Measurements from ENCODE around the gene TOGARAM2. TPM values are rescaled to one million over a fixed set of nuclear protein-coding genes. Genes with fewer than 3 reads are reported as not detected.

Gene TOGARAM2
- polyA plus RNA-seq (2014; cell fraction: cytosol; rRNA removed), result 0.02 and 0.03 TPM in 2 replicates
- 0.94 TPM in 1 of 2 replicates, not detected in the other for polyA plus RNA-seq (2014; cell fraction: nucleus; rRNA removed)

- DNase-seq (ENCODE audit: low spot score), result no peak
Observed at GRCh38 chr2:28981016-28981441, at the start of gene TOGARAM2. Gene TOGARAM2 (plus strand): TSS chr2:28981298. CDS start chr2:28994835, 13,537 bp downstream.

- no peak for DNase-seq (ENCODE audit: low spot score)
Observed at GRCh38 chr2:28934769-28935168, 46.3 kb upstream of the TOGARAM2 start.

GRCh38 chr2:28941008-28941407 lies 40.1 kb upstream of the TOGARAM2 start:
- DNase-seq (ENCODE audit: low spot score), result no peak

GRCh38 chr2:28944535-28945248 lies 36.4 kb upstream of the TOGARAM2 start:
- DNase-seq (ENCODE audit: low spot score), result no peak

- DNase-seq (ENCODE audit: low spot score), result no peak
Observed at GRCh38 chr2:28948160-28948559, 32.9 kb upstream of the TOGARAM2 start.

- DNase-seq (ENCODE audit: low spot score), result no peak
Observed at GRCh38 chr2:28949190-28949589, 31.9 kb upstream of the TOGARAM2 start.

GRCh38 chr2:28949617-28950305 lies 31.3 kb upstream of the TOGARAM2 start:
- DNase-seq (ENCODE audit: low spot score), result no peak

- no peak for DNase-seq (ENCODE audit: low spot score)
Observed at GRCh38 chr2:28950941-28951630, 30.0 kb upstream of the TOGARAM2 start.

GRCh38 chr2:28951910-28952835 lies 28.9 kb upstream of the TOGARAM2 start:
- DNase-seq (ENCODE audit: low spot score), result no peak

GRCh38 chr2:28952836-28953211 lies 28.3 kb upstream of the TOGARAM2 start:
- no peak for DNase-seq (ENCODE audit: low spot score)

GRCh38 chr2:28955467-28955866 lies 25.6 kb upstream of the TOGARAM2 start:
- no peak for DNase-seq (ENCODE audit: low spot score)

GRCh38 chr2:28956415-28956826 lies 24.7 kb upstream of the TOGARAM2 start:
- DNase-seq (ENCODE audit: low spot score), result peak; percentile 47

- no peak for DNase-seq (ENCODE audit: low spot score)
Observed at GRCh38 chr2:28956890-28957289, 24.2 kb upstream of the TOGARAM2 start.

GRCh38 chr2:28958689-28959088 lies 22.4 kb upstream of the TOGARAM2 start:
- DNase-seq (ENCODE audit: low spot score), result peak; percentile 84

GRCh38 chr2:28960401-28960800 lies 20.7 kb upstream of the TOGARAM2 start:
- DNase-seq (ENCODE audit: low spot score), result no peak

GRCh38 chr2:28962505-28962904 lies 18.6 kb upstream of the TOGARAM2 start:
- no peak for DNase-seq (ENCODE audit: low spot score)

GRCh38 chr2:28970464-28971160 lies 10.5 kb upstream of the TOGARAM2 start:
- no peak for DNase-seq (ENCODE audit: low spot score)

- DNase-seq (ENCODE audit: low spot score), result no peak
Observed at GRCh38 chr2:28972778-28973335, 8.2 kb upstream of the TOGARAM2 start.

GRCh38 chr2:28974252-28974651 lies 6.8 kb upstream of the TOGARAM2 start:
- no peak for DNase-seq (ENCODE audit: low spot score)

- DNase-seq (ENCODE audit: low spot score), result no peak
Observed at GRCh38 chr2:28975671-28976070, 5.4 kb upstream of the TOGARAM2 start.

Measured in SK-N-DZ (cell line).